HFFc6 (cell line): ENCODE data around the gene CLCA1. TPM values are rescaled to one million over a fixed set of nuclear protein-coding genes. Genes with fewer than 3 reads are reported as not detected.

ENCODE experiments used
- DNase-seq: peaks from one replicate; pipeline ENCODE4 v3.0.0-alpha.2; 2018
- H3K27ac Mint-ChIP-seq: 2 replicates; pipeline ENCODE4 v1.8.0; 2020; ENCODE audit warnings: mild to moderate bottlenecking, mixed read lengths
- H3K27me3 Mint-ChIP-seq: 2 replicates; pipeline ENCODE4 v1.8.0; 2021; ENCODE audit warnings: mild to moderate bottlenecking, moderate library complexity, mixed read lengths; ENCODE audit not compliant: insufficient read depth
- H3K36me3 Mint-ChIP-seq: 2 replicates; pipeline ENCODE4 v1.8.0; 2021; ENCODE audit warnings: low read depth, mixed read lengths
- H3K4me1 Mint-ChIP-seq: 2 replicates; pipeline ENCODE4 v1.8.0; 2020; ENCODE audit warnings: low read depth, mixed read lengths
- H3K4me3 Mint-ChIP-seq: 2 replicates; pipeline ENCODE4 v1.8.0; 2020; ENCODE audit warnings: mild to moderate bottlenecking, moderate library complexity, mixed read lengths
- H3K9me3 Mint-ChIP-seq: 2 replicates; pipeline ENCODE4 v1.8.0; 2020; ENCODE audit warnings: mild to moderate bottlenecking, mixed read lengths
- CTCF ChIP-seq: fragments of 200-600 bp; sonication (generic); IDR thresholded peaks from 2 replicates; pipeline ENCODE4 v1.5.0; 2021; ENCODE audit warnings: antibody characterized with exemption, mild to moderate bottlenecking
- total RNA-seq, 6 experiments: library from RNA; stranded (reverse); fragmentation: NEBNext Ultra II Directional; extraction: Animal tissue kit (Norgen Biotek cat#: 25700); gene quantifications; 2 replicates in 1 of 6; 3 replicates in 5 of 6; pipeline ENCODE4 v1.2.3, GENCODE V29; 2021

Gene CLCA1
- total RNA-seq, 6 experiments from 2014 or later, result not detected

- TF ChIP-seq CTCF, result no peak
- peaks cover 1% of the 10 kb centered on the region; the same call in 1 of the 2 replicates for H3K27me3 Mint-ChIP-seq
- no peak for DNase-seq
- no peak overlapping the region for H3K27ac Mint-ChIP-seq
- 0 out of 2 replicates have a peak, but pooled peaks cover 5% of the 10 kb centered on the region for H3K4me1 Mint-ChIP-seq
- no peaks in the 10 kb centered on the region for H3K9me3 Mint-ChIP-seq
- H3K4me3 Mint-ChIP-seq, result no peak overlapping the region
- H3K36me3 Mint-ChIP-seq, result no peaks in the 10 kb centered on the region
Measured at GRCh38 chr1:86537928-86538695, 69.4 kb downstream of the CLCA1 start.

- no peak overlapping the region for H3K27ac Mint-ChIP-seq
- 0 out of 2 replicates have a peak, but pooled peaks cover 5% of the 10 kb centered on the region for H3K4me1 Mint-ChIP-seq
- H3K9me3 Mint-ChIP-seq, result no peaks in the 10 kb centered on the region
- DNase-seq, result no peak
- no peak overlapping the region for H3K4me3 Mint-ChIP-seq
- peaks cover 1% of the 10 kb centered on the region; the same call in 1 of the 2 replicates for H3K27me3 Mint-ChIP-seq
- TF ChIP-seq CTCF, result no peak
- no peaks in the 10 kb centered on the region for H3K36me3 Mint-ChIP-seq
Measured at GRCh38 chr1:86538775-86539174, 70.0 kb downstream of the CLCA1 start.

GRCh38 chr1:86541859-86542258 lies 73.1 kb downstream of the CLCA1 start:
- TF ChIP-seq CTCF, result no peak
- Mint-ChIP-seq H3K4me3 (no peak overlapping the region), H3K9me3 (no peaks in the 10 kb centered on the region)

GRCh38 chr1:86542631-86543030 lies 73.9 kb downstream of the CLCA1 start:
- peaks cover 3% of the 10 kb centered on the region; the same call in 1 of the 2 replicates for H3K27me3 Mint-ChIP-seq
- no peak overlapping the region for H3K4me3 Mint-ChIP-seq
- H3K9me3 Mint-ChIP-seq, result no peaks in the 10 kb centered on the region
- TF ChIP-seq CTCF, result no peak
- H3K27ac Mint-ChIP-seq, result no peak overlapping the region
- peak; percentile 5 for DNase-seq
- 0 out of 2 replicates have a peak, but pooled peaks cover 5% of the 10 kb centered on the region for H3K4me1 Mint-ChIP-seq
- no peaks in the 10 kb centered on the region for H3K36me3 Mint-ChIP-seq

More at GRCh38 chr1:86541859-86542258, 73.1 kb downstream of the CLCA1 start:
- DNase-seq, result no peak
- no peak overlapping the region for H3K27ac Mint-ChIP-seq
- H3K27me3 Mint-ChIP-seq, result peaks cover 1% of the 10 kb centered on the region; the same call in 1 of the 2 replicates
- H3K36me3 Mint-ChIP-seq, result no peaks in the 10 kb centered on the region
- H3K4me1 Mint-ChIP-seq, result 0 out of 2 replicates have a peak, but pooled peaks cover 5% of the 10 kb centered on the region

GRCh38 chr1:86546787-86547221 lies 78.1 kb downstream of the CLCA1 start, which contains the start of gene CLCA4:
CLCA4 (plus strand) TSS chr1:86547078; CDS start chr1:86547120, 42 bp downstream.
- Mint-ChIP-seq H3K27me3 (peaks cover 5% of the 10 kb centered on the region; the same call in 1 of the 2 replicates), H3K9me3 (no peaks in the 10 kb centered on the region), H3K4me3 (no peak within 1 kb of the TSS), H3K36me3 (no peaks in the 10 kb centered on the region), H3K4me1 (0 out of 2 replicates have a peak, but pooled peaks cover 5% of the 10 kb centered on the region), H3K27ac (no peak within 1 kb of the TSS)
- TF ChIP-seq CTCF, result no peak
- DNase-seq, result no peak
